ENCODE measurements around the gene OCLN.
"Not testable (repeated sequence)": the region's sequence is repeated elsewhere in the genome, so short reads cannot be mapped to it uniquely, and the experiment has no call there.

Gene OCLN

GRCh38 chr5:69559908-69560330 is 67.3 kb downstream of the OCLN start, which contains the start of gene GTF2H2C:
Gene GTF2H2C (plus strand): TSS chr5:69560191. CDS start chr5:69565133, 4,942 bp downstream.
- peak; percentile 85 for DNase-seq (ENCODE audit: low read depth)
- peak within 1 kb of the TSS; percentile 55 for H3K4me3 ChIP-seq (ENCODE audit: low read depth, low read length)
- peak; percentile 27 for TF ChIP-seq CTCF (IDR thresholded peaks at IDR 0.05; ENCODE audit: insufficient read depth, low read depth, low read length, missing control alignments)

DNA sequence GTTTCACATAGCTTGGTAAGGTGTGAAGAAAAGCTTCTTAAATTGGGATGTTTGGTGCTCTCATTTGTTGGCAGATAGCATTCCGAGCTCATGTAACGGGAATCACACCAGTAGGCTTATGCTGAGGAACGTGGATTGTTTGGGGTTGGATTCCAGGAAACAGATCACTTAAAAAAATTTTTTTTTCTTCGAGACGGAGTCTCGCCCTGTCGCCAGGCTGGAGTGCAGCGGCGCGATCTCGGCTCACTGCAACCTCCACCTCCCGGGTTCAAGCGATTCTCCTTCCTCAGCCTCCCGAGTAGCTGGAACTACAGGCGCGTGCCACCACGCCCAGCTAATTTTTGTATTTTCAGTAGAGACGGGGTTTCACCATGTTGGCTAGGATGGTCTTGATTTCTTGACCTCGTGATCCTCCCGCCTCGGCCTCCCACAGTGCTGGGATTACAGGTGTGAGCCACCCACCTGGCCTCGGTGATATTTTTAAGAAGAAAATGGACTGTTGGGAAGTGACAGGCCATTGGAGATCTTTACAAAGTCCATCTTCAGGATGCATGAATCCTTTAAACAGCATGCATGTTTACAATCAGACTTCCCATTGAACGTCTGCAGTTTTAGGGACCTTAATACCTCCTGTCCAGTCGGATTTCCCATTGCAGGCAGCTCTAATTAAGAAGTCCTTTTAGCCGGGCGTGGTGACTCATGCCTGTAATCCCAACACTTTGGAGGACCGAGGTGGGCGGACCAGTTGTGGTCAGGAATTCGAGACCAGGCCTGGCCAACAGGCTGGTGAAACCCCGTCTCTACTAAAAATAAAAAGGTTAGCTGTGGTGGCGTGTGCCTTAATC is 68.2 kb downstream of the OCLN start:
- peak overlapping the region; percentile 52 for H3K4me3 ChIP-seq (ENCODE audit: low read depth, low read length)
- DNase-seq (ENCODE audit: low read depth) = not testable (repeated sequence)

DNA sequence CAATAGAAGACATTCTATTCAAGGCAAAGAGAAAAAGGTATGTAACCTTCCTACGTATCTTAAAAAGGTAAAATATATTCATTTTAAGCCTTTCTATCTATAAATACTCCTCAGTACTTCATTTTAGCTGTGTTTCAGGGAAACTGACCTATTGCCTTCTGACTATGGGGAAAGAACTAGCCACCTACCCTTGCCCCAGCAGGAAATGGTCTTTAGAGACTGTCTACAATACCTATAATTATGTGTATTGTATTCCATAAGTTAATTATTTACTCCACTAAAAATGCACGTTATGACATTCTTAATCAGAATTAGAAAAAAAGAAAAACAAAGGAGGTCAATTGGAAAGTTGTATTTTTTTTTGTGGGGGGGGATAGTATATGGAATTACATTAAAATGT is 73.6 kb downstream of the OCLN start:
- H3K4me3 ChIP-seq (ENCODE audit: low read depth, low read length); DNase-seq (ENCODE audit: low read depth): not testable (repeated sequence)

- DNase-seq (ENCODE audit: low read depth); H3K4me3 ChIP-seq (ENCODE audit: low read depth, low read length): not testable (repeated sequence)
Measured at GRCh38 chr5:69568072-69568471, 75.5 kb downstream of the OCLN start.

- not testable (repeated sequence) for H3K4me3 ChIP-seq (ENCODE audit: low read depth, low read length); DNase-seq (ENCODE audit: low read depth)
Measured at GRCh38 chr5:69583356-69583755, 90.8 kb downstream of the OCLN start.

DNA sequence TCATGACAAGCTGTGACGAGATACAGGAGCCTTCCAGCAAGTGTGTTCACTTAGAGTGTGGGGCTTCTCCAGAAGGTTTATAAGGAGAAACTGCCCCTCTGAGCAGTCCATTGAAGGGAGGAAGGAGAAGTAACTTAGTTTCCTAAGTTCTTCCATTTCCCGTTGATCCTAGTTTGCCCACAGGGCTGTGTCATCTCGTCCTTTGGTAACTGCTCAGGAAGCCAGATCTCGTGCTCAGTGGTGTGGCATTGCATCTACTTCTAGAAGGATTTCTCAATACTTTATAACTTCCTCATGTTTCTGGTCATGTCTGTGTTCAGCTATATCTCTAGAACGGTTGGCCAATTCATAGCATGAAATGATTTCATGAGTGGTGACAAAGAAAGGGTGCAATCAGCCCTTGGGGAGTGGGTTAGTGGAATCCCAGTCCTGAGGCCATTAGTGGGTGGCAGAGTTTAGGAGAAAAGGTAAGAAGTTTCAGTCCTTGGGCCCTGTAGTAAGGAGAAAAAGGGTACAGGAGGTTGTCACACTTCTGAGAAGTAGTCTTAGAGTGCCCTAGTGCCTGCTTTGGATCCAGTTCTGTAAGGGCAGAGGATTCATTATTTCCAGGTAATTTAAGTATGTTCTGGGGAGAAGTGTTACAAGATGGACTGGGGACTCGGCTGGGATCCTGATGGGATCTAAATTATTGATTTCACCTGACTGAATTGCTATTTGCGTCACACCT is 103.7 kb downstream of the OCLN start:
- DNase-seq (ENCODE audit: low read depth); H3K4me3 ChIP-seq (ENCODE audit: low read depth, low read length): not testable (repeated sequence)

DNA sequence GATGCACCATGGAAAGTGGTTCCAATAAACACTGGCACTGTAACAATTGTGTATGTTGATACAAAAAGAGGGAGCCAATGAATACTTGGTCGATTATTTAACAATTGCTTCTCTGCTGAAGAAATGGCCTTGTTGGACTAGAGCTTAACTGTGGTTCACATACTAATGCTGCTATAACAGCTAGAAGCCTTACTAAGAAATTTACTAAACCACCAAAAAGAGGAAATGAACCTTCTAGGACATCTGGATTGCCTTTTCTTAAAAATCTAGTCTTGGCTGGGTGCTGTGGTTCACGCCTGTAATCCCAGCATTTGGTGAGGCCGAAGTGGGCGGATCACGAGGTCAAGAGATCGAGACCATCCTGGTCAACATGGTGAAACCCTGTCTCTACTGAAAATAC is 109.4 kb downstream of the OCLN start:
- not testable (repeated sequence) for H3K4me3 ChIP-seq (ENCODE audit: low read depth, low read length); DNase-seq (ENCODE audit: low read depth)

- H3K4me3 ChIP-seq (ENCODE audit: low read depth, low read length); DNase-seq (ENCODE audit: low read depth): not testable (repeated sequence)
Measured at GRCh38 chr5:69606839-69607238, 114.2 kb downstream of the OCLN start.
